Activated naive CD4-positive, alpha-beta T cell treated with Interleukin-2 at 50 U/mL for 16 hours (primary cell): ENCODE data around the gene SETD7.

ENCODE experiments used
- DNase-seq: peaks from one replicate; pipeline ENCODE4 v3.0.0-alpha.2; 2020

The SETD7 gene

DNA sequence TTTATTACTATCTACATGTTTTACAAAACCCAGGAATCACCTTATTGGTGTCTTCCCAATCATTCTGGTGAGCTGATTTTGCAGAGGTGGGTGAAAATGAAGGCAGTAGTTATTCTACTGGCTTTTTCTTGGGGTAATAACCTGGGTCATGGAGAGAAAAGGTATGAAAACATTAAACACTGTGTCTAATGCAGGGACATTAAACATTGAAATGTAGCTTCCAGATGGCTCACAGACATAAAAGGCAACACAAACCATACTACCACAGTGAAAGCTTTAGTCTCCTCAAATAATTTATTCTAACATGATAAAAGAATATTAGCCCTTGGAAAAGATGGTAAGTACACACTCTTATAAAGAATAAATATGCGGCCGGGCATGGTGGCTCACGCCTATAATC is 8.0 kb downstream of the SETD7 start:
- no peak for DNase-seq

DNA sequence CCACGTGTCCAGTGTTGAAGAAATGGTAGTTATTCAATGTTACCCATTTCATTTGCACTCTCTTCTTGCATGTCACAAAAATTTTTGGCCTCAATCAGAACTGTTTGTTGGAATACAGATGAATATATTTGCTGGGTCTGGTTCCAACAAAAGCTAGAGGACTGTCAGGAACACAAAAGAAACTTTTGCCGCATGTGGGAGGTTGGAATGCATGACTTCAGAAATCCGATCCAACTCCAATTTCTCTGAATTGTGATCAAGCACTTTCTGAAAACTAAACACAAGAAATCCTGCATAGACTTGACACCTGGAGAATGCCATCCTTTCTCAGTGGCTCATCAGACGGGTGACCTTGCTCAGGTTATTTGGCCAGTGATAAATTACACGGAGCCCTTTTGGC is 15.4 kb downstream of the SETD7 start:
- no peak for DNase-seq

DNA sequence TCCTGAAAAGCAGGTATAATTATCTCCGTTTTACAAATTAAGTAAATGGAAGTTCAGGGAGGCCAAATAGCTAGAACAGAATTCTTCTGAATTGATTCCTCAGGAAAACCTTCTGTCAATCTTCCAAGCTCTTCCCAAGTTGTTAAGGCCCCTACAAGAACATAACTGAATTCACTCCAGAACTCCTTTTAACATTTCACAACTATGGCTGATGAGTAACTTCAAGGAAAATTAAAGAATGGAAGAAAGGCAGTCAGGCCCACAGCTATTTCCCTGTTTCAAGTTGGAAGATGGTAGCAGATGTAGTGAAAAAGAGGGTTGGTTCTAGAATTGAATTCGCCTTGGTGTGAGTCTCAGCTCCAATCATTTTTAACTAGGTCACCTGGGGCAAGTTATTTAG is 15.9 kb downstream of the SETD7 start:
- no peak for DNase-seq

DNA sequence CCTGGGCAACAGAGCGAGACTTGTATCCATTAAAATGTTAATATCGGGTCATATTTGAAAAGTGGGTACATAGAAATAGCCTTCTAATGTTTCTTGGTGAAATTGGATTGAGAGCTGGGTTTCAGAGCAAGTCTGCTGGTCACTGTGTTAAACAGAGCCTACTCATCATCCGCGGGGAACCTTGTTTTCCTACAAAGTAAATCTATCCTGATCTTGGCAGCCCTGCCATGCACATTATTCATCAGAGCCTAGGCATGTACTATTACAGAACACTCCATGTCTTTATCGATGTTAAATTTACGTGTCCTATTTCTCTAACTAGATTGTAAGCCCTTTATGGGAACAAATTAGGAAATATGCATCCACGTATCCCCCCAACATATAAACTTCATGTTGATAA is 18.7 kb downstream of the SETD7 start:
- no peak for DNase-seq

DNA sequence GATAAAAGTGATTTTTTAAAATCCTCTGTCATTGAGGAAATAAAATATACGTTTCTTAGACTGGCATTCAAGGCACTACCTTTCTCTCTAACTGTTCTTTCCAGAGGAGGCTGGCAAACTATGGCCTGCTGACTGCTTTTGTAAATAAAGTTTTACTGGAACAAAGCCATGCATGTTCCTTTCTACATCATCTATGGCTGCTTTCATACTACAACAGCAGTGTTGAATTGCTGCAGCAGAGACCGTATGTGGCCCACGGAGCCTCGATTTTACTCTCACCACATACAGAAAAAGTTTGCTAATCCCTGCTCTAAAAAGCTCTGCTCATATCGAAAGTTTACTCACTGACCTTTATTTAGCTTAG is 20.2 kb downstream of the SETD7 start:
- no peak for DNase-seq

DNA sequence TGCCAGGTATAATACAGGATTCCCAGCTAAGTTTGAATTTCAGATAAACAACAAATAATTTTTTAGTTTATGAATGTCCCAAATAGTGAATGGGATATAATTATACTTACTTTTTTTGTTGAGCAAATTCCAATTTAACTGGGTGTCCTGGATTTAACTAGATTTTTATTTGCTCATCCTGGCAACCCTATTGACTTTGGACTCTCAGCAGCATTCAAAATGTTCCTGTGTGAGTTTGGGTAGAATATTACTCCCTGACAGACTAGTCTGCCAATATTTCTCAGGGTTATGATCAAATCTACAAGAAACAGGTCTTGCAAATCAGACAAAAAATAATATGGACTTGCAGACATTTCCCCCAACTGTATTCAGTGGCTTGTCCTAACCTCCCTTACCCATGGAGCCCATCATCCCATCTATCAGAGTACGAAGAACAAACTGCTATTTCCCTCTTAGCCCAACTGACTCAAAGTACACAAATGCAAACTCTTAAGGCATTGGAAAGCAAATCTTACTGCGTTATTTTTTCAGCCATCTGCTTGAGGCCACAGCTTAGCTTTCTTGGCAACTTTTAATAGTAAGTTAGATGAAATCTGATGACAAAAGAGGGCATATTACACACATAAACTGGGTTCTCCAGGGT is 20.7 kb downstream of the SETD7 start:
- DNase-seq: no peak

DNA sequence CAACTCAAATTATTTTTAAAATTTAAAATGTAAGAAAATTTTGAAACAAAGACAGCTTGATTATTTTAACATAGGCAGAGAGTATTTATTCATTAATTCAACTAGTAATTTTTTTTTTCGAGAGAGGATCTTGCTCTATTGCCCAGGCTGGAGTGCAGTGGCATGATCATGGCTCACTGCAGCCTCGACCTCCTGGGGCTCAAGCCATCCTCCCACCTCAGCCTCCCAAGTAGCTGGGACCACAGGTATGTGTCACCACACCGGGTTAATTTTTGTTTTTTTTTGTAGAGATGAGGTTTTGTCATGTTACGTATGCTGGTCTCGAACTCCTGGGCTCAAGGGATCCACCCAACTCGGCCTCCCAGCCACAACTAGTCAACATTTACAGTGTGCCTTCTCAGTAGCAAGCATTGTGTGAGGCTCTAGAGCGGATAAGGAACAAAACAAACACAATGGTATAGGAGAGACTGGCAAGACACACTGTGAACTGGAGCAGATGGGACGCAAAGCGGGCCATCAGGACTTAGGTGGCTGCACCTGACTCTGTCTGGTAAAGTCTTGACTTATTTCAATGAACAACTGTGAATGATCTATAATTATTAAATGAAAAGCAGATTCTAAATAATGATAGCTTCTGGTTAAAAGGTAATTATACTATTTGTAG is 21.6 kb downstream of the SETD7 start:
- no peak for DNase-seq

DNA sequence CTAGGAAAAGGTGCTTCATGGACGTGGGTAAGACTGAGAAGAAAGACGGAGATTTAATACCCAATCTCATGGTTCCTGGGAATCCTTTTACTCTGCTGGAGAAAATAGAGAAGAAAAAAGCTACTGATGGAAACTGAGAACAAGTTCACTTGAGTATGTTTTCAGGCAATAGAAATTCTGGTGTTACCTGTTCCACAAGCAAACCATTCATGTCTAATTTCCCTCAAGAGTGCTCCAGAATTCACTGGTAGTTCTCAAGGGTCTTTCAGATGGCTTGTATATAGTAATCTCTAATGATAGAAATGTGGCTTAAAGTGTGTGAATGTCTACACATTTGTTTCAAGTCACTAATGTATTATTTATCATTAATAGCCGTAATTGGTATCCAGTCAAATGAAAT is 22.5 kb downstream of the SETD7 start:
- no peak for DNase-seq

DNA sequence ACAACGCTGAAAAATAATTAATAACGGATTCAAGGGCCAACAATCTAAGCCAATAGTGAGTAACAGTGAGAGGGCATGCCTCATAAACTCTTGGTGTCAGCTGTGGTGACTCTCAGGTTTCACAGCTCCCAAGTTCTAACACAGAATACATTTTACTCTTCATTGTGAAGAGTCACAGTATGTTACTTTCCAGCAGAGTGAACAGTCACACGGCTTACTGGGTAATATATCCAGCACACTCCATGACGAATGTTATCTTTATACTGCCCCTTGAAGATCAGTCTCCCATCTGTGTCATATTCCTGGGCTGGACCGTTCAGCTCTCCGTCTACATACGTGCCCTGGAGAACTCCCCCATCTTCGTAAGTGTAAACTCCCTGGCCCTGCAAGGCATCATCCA is 23.1 kb downstream of the SETD7 start:
- no peak for DNase-seq

DNA sequence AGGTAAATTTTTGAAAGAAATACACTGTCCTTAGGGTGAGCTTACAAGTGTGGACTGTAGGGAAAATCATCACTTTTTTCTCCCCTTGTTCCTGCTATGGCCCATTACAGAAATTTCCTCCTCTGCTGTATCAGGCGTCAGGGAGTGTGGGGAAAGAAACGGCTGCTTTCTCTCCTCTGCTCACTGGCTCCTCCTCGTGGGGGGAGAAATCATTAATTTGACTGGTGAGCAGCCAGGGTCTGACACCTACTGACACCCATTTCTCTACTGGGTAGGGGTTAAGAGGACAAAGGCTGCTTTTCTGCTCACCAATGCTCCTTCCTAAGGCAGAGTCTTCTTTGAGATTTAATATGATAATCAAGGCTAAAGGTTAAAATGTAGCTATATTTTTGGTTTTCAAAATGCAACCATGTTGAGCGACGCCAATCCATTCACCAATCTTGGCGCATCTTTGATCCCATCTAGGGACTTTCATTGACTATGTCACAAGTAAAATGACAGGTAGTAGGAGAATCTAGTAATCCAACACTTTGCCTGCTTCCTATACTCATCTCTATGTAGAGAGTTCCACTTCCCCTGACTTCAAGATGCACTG is 25.1 kb downstream of the SETD7 start:
- peak; percentile 56 for DNase-seq

DNA sequence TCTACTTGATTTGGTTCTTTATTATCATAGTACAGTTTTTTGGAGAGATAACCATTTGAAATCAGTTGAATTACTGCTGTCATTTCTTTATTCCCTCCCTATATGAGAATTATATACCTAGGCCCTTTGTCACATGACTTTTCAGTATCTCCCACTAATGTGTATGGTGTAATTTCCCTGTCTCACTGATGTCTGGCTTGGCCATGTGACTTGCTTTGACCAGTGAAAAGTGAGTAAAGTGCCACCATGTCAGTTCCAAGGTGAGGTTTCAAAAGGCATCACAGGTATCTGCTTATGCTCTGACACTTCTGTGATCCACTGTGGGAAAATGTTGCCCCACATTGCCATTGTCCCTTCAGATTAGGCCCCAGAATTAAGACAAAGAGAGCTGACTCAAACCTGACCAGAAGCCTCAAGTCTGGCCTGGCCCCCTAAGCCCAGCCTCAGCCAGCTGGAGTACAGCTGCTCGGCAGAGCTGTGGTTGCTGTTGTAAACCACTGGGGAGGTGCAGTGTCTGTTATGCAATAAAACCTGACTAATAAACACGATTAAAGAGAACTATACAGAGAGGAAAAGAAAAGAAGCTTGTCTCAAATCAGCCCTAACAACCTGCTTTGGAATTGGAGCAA is 27.5 kb downstream of the SETD7 start:
- no peak for DNase-seq

DNA sequence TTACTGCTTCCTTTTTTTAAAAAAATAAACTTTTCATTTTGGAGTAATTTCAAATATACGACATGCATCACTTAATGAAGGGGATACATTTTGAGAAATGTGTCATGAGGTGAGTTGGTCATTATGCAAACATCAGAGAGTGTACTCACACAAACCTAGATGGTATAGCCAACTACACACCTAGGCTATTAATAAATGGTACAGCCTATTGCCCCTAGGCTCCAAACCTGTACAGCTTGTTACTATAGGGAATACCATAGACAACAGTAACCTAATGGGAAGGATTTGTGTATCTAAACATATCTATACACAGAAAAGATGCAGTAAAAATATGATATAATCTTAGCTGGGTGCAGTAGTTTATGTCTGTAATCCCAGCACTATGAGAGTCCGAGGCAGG is 29.1 kb downstream of the SETD7 start:
- DNase-seq: no peak

DNA sequence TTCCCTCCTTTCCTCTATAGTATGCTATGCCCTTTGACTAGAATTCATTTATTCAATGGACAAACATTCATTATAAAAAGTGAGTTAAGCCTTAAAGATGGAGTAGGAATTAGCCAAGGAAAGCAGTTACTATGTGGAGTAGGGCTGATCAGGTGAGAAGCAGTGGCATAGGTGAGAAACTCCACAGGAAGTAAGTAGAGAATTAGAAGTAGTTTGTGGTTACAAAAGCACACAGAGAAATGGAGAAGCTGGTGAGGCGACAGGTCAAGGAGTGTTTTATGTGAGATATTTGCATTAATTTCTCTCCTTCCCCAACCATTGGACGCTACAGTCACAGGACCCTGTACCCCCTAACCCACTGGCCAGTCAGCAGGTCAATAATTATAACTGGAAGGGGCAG is 30.6 kb downstream of the SETD7 start:
- no peak for DNase-seq

DNA sequence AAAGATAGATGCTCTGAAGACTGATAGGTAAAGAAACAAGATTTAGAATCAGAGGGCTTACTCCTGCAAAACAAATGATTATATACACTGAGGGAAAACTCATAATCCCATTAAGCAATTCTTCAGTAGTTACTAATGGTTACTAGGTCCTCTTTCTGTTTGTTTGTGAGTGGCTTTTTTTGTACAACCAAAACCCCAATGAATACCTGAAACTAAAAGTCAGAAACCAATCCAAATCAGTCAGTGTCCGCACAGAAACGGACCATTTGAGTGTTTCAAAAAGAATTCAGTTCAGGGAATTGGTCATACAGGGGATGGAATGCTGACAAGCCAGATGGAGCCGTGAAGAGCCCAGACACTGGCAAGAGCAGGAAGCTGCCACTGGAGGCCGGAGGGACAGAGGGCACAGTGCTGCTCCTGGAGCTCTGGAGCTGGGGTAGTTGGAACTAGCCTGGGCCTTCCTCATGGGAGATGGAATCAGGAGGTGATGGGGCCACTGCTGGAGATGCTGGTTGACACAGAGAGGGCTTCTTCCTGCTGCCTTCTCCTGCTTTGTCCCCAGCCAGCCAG is 31.9 kb downstream of the SETD7 start:
- DNase-seq: no peak

DNA sequence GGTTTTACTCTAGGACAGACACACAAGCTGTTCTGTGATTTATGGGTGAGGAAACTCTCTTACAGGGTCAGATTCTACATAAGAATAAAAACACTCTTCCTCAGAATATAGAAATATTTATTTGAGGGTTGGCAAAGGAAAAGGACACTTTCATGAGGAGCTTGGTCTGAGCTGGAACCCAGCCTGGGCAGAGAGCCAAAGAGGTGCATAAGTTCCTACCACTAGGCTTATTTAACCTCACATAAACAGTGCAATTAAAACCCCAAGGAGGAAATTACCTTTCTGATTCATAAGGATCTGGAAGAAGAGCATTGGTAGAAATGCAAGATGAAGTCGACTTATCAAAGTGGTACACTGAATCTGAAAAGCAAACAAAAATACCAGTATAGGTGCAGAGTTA is 32.9 kb downstream of the SETD7 start:
- DNase-seq: no peak

DNA sequence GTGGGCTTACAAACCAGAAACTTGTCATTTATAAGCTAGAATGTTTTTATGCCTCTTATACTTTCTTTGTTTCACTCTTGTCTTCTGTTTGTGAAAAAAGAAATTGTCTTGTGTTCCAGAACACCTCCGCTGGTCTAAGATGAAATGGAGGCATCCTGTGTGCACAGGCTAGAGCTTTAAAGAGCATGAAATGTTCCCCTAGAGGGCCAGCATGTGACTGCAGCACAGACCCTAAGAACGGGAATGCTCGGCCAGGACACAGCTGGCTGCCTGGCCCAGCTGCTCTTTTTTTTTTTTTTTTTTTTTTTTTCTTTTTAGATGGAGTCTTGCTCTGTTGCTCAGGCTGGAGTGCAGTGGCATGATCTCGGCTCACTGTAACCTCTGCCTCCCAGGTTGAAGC is 33.6 kb downstream of the SETD7 start:
- no peak for DNase-seq

DNA sequence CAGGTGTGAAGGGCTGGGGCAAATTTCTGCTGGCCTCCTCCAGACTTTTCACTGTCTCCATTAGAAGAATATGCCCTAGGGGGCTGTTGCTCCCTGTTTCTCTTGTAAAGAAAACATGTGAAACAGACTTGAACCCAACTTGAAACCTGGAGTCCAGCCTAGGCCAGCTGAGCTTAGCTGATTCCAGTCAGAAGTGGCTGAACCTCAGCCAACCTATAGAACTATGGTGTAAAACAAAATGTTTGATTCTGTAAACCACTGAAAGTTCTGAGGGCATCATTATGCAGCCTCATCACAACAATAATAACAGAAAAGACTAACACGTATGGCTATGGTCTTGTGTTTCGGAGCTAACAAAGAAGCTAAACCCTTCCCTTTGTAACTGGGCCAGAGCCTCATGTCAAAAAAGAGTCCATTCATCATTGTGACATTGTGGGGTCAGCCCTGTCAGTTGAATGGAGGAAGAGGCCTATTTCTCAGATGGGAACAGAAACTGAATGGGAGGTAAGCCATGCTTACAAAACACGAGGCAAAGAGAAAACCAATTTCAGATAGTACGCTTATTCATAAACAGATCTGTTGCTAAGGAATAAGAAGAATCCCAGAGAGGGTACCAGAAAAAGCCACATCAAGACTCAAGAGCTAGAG is 34.1 kb downstream of the SETD7 start:
- no peak for DNase-seq

DNA sequence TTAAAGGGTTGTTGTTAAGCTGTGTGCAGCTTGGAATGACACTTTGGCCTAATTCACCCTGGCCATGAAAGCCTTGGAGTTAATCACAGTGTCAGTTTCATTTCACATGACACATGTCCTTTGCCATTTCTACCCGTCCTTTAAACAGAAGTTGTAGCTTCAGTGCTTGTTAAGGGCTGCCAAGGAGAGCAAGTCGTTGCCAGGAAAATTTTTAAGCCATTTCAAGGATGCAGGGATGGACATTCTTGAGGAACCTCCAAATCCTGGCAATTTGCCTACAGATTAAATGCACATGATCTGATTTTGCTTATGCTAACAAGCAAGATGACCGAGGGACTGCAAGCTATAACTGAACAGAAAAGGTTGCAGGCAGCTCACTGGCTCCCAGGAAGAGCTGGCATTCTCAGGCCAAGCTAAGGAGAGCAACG is 40.5 kb downstream of the SETD7 start:
- DNase-seq: no peak

DNA sequence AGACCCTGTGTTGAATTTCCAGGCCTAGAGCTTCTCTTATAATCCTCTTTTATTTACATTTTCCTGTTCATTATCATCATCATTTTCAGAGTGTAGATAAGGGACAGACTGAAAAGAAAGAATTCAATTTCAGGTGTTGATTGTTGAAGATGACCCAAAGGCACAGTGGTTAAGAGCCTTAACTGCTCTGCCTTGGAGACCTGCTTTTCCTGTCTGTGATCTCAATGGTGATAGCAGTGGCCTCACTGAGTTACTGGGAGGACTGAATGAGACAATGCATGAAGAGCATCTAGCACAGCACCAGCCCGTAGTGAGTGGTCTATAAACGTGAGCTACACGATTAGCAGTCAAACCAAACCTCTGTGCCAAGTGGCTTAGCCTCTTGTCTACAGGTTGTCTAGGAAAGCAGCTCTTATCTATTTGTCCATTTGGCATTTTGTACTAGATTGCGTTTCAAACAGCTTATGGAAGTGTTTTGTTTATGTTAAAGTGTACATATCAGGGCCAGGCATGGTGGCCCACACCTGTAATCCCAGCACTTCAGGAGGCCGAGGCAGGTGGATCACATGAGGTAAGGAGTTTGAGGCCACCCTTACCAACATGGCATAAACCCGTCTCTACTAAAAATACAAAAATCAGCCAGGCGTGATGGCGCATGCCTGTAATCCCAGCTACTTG is 41.5 kb downstream of the SETD7 start:
- no peak for DNase-seq

DNA sequence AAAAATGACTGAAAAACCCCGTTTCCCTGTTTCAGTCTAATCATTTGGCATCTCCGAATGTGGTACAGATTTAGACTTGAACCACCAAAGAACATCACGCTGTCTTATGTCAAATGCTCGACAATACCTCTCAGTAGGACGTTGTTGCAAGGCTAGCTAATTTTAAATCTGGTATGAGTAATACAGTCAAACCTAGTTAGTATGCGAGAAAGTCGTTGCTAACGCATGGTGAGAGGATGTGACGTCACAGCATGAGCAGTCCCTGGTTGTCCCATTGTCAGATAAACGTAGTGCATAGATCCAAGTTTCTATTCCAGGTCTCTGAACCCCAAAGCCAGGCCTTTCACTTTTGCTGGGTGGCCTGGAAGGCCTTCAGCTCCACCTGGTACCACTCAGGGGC is 44.7 kb downstream of the SETD7 start:
- DNase-seq: no peak

DNA sequence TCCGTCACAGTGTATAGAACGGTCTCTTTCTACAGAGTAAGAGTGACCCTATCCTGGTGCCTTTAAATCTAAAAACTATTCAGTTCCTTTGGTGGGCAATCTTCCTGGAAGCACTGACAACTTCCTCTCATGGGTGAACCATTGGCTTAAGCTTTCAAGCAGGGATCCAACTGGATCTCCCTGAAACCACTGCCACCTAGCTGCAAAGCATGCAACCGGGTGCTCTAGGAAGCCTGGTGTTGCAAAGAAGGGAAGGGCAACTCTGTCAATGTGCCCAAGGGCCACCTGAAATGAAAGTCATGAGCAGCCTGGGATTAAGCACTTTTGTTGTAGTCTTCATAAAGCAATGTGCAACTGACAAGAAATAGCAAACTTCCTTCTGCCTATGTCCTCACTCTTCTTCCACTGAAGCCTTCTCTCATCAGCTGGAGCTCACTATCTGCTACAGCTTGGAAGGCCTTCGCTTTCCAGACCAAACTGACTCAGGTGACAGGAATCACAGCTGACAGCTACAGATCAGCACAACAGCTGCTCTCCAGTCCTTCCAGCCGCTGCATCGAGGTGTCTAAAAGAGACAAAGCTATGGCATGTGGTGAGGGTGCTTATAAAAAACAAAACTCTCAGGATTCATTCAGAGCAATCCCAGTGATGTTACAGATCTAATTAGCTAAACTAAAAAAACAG is 46.1 kb downstream of the SETD7 start:
- DNase-seq: no peak

DNA sequence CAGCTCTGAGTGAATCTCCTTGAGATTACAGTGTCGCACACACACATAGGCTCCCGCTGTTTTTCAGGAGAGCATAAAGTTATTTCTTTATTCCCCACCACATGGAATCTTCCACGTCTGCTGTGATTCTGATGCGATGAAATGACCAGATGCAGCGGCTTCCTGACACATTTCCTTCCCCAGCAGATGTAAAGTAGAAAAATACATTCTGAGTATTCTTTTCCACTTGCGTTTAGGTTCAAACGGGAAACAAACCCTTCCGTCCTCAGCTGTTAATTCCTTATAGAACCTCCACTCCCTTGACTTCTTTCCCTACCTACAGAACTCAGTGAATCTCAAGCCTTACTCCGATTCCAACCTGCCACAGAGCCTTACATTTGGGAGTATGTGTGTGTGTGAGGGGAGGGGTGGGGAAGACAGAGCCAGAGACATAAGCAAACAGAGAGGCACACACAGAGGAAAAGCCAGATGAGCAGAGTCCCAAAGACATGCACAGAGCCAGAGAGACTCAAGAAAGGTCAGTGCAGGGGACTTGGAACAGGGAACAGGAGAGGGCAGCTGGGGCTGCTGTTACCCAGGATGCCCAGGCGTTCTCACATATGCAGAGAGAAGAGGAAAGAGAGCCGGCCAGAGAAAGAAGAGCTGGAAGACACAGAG is 47.3 kb downstream of the SETD7 start:
- no peak for DNase-seq
